Progenitor cell of endocrine pancreas (in vitro differentiated cells): ENCODE data around the gene JAG1. TPM values are rescaled to one million over a fixed set of nuclear protein-coding genes. Genes with fewer than 3 reads are reported as not detected.

Source experiments
- DNase-seq: peaks from one replicate; pipeline ENCODE4 v3.0.0; 2021; ENCODE audit warnings: low spot score; ENCODE audit not compliant: unreplicated experiment
- H3K27ac Mint-ChIP-seq: 2 replicates; pipeline ENCODE4 v1.8.0; 2021; ENCODE audit warnings: mild to moderate bottlenecking, moderate library complexity, mixed read lengths
- H3K27me3 Mint-ChIP-seq: 2 replicates; pipeline ENCODE4 v1.8.0; 2021; ENCODE audit warnings: mixed read lengths
- H3K36me3 Mint-ChIP-seq: 2 replicates; pipeline ENCODE4 v1.8.0; 2022; ENCODE audit warnings: mixed read lengths; ENCODE audit not compliant: insufficient read depth
- H3K4me1 Mint-ChIP-seq: 2 replicates; pipeline ENCODE4 v1.8.0; 2021; ENCODE audit warnings: low read depth, mixed read lengths
- H3K4me3 Mint-ChIP-seq: 2 replicates; pipeline ENCODE4 v1.8.0; 2021; ENCODE audit warnings: low read depth, mild to moderate bottlenecking, moderate library complexity, mixed read lengths
- H3K9me3 Mint-ChIP-seq: 2 replicates; pipeline ENCODE4 v1.8.0; 2021; ENCODE audit warnings: low read depth, mixed read lengths
- total RNA-seq: library from RNA; stranded (reverse); gene quantifications from 2 replicates; pipeline ENCODE4 v1.2.1, GENCODE V29; 2021
- TF ChIP-seq, protein P1 (sequence below): fragments of 200-600 bp; sonication (generic); IDR thresholded peaks from one replicate; pipeline ENCODE4 v1.5.0; 2021; ENCODE audit warnings: antibody characterized with exemption, mild to moderate bottlenecking; ENCODE audit not compliant: unreplicated experiment

JAG1 gene
- total RNA-seq, 1 donor from 2014 or later, result 277 TPM

DNA sequence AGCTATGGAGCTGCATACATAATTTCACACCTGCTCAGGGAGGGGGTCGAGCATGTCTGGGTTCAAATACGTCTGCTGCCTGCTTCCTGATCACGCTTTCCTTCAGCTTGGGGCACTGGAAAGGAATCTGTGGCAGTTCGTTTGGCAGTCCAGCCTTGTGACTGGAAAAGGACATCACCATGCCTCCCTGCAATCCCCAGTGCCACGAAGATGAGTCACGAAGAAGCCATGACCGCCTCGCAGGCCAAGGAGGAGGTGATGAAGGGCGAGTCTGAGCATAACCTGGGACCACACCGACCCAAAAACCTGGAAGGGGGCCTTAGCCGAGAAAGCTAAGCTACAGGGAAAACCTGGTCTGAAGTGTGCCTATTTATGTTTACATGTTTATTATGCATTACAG, 13.1 kb downstream of the JAG1 start:
- H3K36me3 Mint-ChIP-seq, result peaks cover 82% of the 10 kb centered on the region
- no peaks in the 10 kb centered on the region for H3K27me3 Mint-ChIP-seq
- no peak for DNase-seq
- TF ChIP-seq, protein P1, sequence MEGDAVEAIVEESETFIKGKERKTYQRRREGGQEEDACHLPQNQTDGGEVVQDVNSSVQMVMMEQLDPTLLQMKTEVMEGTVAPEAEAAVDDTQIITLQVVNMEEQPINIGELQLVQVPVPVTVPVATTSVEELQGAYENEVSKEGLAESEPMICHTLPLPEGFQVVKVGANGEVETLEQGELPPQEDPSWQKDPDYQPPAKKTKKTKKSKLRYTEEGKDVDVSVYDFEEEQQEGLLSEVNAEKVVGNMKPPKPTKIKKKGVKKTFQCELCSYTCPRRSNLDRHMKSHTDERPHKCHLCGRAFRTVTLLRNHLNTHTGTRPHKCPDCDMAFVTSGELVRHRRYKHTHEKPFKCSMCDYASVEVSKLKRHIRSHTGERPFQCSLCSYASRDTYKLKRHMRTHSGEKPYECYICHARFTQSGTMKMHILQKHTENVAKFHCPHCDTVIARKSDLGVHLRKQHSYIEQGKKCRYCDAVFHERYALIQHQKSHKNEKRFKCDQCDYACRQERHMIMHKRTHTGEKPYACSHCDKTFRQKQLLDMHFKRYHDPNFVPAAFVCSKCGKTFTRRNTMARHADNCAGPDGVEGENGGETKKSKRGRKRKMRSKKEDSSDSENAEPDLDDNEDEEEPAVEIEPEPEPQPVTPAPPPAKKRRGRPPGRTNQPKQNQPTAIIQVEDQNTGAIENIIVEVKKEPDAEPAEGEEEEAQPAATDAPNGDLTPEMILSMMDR, result no peak
- peaks cover 69% of the 10 kb centered on the region for H3K4me1 Mint-ChIP-seq
- H3K9me3 Mint-ChIP-seq, result no peaks in the 10 kb centered on the region
- peak overlapping the region; percentile 69 for H3K27ac Mint-ChIP-seq
- peak overlapping the region; percentile 16 for H3K4me3 Mint-ChIP-seq

DNA sequence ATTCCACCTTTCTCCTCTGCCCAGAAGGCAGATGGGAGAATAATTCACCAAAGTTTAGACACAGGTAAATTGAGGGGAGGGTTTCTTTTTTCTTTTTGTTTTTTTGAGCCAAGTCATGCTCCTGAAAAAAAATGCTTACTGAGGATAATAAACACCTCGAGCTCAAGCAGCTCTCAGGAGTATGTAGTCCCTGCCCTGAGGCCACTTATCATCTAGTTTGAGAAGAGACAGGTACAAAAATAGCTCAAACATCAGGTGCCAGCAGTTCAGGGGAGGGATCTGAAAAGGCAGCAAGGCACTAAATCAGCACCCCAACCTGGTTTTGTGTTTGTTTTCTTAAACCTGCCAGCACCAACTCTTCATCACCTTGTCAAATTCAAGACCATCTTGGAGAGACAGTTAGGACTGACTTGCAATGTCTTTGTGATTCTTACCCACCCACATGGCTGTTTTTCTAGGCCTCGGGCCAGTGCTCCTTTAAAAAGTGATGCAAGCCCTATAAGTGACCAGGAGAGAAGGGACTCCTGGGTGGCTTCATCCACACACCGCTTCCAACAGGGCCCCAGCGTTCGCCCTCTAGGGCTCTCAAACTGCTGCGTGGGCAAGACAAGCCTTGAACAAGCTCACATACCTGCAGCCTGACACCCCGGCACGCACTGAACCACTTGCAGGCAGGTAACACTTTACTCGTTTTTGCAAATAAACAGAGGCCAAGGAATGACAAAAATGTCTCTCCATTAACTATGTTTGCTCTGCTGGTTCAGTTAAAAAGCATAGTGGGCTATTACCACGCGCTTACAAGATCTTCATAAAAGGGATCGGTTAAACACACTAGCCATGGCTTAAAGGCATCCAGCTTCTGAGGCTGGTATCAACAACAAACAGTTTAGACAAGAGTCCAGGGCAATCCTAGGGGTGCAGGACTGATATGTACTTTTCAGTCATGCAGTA, 13.9 kb downstream of the JAG1 start:
- Mint-ChIP-seq H3K27ac (peak overlapping the region; percentile 69), H3K27me3 (no peaks in the 10 kb centered on the region), H3K4me3 (peak overlapping the region; percentile 16), H3K9me3 (no peaks in the 10 kb centered on the region), H3K4me1 (peaks cover 69% of the 10 kb centered on the region), H3K36me3 (peaks cover 82% of the 10 kb centered on the region)
- TF ChIP-seq, protein P1, result no peak
- no peak for DNase-seq

GRCh38 chr20:10658876-10659632, 14.7 kb downstream of the JAG1 start:
- Mint-ChIP-seq H3K36me3 (peaks cover 85% of the 10 kb centered on the region), H3K27ac (peak overlapping the region; percentile 35), H3K9me3 (no peaks in the 10 kb centered on the region), H3K4me3 (no peak overlapping the region), H3K27me3 (no peaks in the 10 kb centered on the region), H3K4me1 (peaks cover 69% of the 10 kb centered on the region)
- no peak for DNase-seq
- TF ChIP-seq, protein P1, result no peak

DNA sequence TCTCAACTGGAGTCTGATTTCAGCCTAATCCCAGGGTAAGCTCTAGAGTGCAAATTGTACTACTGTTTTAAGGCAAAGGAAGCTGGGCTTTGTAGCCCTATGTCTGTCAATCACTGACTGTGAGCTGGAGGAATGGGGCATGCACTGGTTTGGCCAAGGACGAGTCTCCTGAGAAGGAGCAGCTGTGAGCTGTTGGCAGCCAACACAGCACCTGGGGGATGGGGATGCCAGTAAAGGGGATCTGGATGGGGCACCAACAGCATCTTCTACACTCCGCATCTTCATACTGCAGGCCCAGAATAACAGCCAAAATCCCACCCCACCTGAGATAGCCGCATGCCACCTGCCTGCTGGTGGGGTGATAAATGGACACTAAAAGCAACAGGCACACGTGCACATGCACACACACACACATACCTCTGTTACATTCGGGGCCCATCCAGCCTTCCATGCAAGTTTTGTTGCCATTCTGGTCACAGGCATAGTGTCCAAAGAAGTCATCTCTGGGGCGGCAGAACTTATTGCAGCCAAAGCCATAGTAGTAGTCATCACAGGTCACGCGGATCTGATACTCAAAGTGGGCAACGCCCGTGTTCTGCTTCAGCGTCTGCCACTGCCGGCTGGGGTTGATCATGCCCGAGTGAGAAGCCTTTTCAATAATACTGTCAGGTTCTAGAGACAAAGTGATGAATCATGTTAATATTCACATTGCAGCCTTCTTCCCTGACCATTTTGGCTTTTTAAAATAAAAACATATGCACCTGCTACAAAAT, 15.6 kb downstream of the JAG1 start:
- peak overlapping the region; percentile 63 for H3K27ac Mint-ChIP-seq
- H3K4me3 Mint-ChIP-seq, result no peak overlapping the region
- no peak for DNase-seq
- H3K27me3 Mint-ChIP-seq, result no peaks in the 10 kb centered on the region
- H3K36me3 Mint-ChIP-seq, result peaks cover 81% of the 10 kb centered on the region
- TF ChIP-seq, protein P1, result no peak
- H3K4me1 Mint-ChIP-seq, result peaks cover 70% of the 10 kb centered on the region
- no peaks in the 10 kb centered on the region for H3K9me3 Mint-ChIP-seq

GRCh38 chr20:10657453-10657852, 16.3 kb downstream of the JAG1 start:
- DNase-seq, result no peak
- Mint-ChIP-seq H3K36me3 (peaks cover 79% of the 10 kb centered on the region), H3K9me3 (no peaks in the 10 kb centered on the region), H3K27me3 (no peaks in the 10 kb centered on the region), H3K4me3 (no peak overlapping the region), H3K27ac (peak overlapping the region; percentile 41), H3K4me1 (peaks cover 73% of the 10 kb centered on the region)
- TF ChIP-seq, protein P1, result no peak
